Renal cortical epithelial cell (primary cell): ENCODE results near the gene SCN5A. TPM values are rescaled to one million over a fixed set of nuclear protein-coding genes. Genes with fewer than 3 reads are reported as not detected.

Experiments
- DNase-seq: peaks from one replicate; pipeline ENCODE4 v3.0.0-alpha.2; 2011; ENCODE audit warnings: low read depth
- total RNA-seq: library from RNA; depleted of rRNA; stranded (reverse); fragments of >200 nt; gene quantifications from 2 replicates; pipeline ENCODE4 v1.2.3, GENCODE V29; 2014

SCN5A gene
- total RNA-seq, 1 donor from 2014 or later = 0.20 TPM

DNA sequence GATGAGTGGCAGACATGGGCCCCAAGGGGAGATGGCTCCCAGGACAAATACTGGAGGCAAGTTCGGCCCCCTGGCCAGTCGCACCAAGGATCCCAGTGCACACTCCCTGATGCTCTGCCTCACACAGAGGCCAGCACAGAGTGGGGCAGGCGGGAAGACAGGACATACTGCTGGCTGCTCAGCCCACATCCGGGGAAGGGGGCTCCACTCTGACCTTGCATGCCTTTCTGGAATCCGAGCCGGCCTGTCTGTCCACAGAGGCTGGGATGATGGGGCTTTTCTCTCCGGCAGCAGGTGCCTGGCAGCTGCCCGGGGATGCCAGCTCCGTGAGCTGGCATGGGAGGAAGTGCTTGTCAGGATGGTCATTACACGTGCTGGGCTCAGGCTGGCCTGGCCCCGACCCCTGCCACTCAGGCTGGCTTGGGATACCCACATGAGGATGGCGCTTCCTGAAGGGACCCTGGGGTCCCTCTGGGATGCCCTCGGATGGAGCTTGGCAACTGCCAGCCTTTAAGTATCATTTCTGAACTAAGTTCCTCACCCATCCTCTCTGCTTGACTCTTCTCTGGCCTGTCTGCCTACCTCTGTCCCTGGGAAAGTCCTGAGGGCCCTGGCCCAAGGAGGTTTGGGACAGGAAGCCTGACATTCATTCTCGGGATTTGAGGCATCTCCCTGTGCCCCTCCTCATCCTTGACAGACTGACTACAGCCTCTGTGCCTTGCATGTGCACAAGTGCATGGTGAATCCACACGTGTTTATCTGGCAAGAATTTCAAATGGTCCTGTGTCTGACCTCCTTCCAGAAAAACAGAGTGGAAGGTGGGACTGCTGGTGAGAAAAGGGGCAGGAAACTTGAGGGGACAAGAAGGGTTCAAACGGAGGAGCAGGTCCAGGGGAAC lies 106.8 kb downstream of the SCN5A start:
- DNase-seq = peak; percentile 1

DNA sequence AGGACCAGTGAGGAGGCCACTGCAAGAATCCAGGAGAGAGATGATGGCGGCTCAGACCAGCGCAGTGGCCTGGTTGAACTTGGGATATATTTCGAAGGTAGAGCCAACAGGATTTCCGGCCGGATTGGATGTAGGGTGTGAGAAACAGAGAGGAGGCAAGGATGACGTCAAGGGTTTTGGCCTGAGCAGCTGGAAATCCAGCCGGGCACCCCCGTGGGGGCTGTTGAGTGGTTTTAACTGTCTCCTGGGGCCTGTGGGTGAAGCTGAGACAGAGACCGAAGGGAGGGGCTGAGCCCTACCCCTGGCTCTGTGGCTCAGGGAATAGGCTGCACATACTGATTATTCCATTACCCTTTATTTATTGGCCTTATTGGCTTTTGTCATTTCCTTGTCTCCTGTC lies 107.7 kb downstream of the SCN5A start:
- DNase-seq = no peak

DNA sequence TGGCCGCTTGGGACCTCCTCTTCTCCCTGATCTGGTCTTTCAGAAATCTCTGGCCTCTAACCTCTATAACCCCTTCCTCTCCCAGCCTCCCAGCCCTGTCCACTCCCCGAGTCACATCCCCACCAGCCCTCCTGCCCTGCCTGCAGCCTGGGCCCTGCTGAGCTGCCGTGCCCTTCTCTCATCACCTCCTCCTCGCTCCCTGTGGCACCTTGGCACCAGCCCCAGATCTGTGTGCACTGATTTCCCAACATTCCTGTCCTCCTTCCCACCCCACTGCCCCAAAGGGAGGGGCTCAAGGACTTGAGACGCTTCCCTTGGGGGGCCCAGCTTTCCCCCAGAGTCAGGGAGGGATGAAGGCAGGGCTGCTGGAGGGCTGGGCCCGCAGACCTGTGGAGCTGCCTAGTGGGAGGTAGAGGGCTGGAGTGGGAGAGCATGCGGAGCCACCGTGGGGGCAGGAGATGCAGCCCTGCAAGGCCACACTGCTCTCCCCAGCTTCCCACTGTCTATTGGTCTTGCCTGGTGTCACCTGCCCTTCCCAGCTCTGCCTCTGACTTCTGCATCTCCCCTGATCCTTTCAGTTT lies 110.6 kb downstream of the SCN5A start:
- no peak for DNase-seq

DNA sequence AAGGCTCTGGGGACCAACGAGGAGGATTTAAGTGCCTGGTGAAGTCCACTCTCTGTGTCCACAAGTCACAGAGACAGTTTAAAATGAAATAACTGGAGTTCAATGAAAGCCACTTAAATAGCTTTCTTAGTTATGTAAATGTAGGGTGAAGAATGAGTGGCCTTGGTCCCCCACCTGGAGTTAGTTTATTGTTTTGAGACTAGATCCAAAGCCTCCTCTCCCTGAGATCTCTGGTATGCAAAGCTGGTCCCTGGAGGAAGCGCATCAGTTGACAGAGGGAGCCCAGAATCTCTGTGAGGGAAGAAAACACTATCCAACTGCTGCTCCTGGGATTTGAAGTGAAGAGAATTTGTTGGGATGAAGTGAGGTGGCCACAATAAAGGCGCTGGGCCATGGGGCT lies 112.8 kb downstream of the SCN5A start:
- no peak for DNase-seq

DNA sequence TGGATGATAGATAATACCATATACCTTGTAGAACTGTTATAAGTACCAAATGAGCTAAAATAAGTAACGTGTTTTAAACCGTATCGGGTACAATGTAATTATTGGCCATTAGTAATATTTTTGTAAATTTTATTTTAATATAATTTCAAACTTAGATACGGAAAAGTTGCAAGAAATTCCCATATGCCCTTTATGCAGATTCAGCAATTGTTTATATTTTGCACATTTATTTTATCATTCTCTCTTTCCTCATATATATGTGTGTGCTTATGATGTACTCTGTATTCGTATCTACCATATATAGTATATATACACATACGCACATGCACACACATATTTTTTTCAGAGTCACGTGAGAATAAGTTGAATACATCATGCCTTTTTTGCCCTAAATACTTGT lies 114.9 kb downstream of the SCN5A start:
- DNase-seq = no peak

DNA sequence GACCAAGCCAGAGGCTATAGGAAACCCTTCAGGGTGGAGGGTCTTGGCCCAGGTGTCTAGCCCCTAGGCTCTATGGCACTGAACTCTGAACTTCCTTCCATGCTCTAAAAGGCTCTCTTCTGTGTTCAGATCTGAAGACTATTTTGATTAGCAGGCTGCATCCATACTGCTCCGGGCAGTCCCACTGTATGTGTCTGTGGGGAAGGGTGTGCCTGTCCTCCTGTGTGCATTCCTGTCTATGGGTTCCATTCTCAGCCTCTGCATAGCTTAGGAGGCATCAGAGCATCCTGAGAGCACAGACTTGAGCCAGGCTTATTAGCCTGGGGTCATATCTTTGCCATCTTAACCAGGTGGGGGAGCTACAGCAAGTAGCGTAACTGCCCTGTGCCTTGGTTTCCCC lies 115.3 kb downstream of the SCN5A start:
- no peak for DNase-seq

DNA sequence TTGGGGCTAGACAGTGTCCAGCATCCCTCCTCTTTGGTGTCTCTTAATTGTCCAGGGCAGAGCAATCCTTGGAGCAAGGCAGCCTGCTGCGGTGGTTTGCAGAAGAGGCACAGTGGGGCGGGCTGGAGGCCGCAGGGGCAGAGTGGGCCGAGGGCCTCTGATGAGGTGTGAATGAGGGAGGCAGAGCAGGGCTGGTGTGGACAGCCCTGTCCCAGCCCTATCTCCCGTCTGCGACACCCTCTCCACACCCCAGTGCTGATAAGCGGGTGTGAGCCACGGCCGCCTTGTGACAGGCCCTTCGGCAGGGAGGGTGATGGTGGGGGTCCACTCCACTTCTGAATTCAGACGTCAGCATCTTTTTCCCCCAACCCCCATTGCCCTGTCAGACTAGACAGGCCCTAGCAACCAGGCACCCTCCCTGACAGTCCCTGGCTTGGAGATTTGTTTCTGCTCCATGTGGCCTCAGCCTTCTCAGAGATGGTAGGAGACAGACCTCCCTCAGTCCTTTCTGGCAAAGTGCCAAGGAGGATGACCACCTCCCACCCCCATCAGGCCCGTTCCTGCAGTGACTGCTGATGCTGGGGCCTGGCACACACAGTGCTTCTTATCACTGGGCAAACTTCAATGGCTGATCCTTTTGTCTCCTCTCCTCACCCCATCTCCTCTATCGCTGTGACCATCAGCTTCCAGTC lies 116.1 kb downstream of the SCN5A start:
- no peak for DNase-seq

DNA sequence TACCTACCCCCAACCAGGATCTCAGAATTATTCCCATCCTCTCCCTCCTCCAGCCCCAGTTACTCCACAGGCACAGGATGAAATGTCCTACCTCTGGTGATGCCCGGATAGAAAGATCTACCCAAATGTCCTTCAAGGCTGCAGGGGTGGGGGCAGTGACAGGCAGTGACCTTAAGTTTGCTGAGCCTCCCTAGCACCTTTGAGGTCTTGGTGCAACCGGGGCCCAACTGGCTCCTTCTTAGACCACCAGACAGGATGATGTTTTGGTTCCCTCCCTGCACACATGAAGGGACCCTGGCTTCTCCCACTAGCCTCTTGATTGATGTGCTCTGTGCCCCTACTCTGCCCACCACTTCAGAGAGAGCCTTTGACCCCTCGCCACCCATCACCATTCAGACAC lies 117.0 kb downstream of the SCN5A start:
- DNase-seq = no peak

DNA sequence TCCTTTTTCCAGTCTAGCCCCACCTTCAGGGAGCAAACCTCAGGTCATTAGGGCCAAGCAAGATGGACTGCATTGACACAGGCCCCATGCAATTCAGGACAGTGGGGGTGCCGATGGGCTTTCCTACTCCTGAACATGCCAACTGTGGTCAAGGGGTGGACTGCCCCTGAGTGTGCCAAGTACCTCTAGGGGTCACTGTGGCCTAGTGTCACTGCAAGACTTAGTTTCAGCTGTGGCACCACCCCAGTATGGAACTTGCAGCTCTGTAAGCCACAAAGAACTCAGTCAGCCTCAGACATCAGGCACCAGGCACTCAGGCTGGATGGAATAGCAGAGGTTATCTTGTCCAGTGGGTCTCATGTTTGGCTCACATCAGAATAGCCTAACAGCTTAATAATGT lies 121.0 kb downstream of the SCN5A start:
- no peak for DNase-seq

DNA sequence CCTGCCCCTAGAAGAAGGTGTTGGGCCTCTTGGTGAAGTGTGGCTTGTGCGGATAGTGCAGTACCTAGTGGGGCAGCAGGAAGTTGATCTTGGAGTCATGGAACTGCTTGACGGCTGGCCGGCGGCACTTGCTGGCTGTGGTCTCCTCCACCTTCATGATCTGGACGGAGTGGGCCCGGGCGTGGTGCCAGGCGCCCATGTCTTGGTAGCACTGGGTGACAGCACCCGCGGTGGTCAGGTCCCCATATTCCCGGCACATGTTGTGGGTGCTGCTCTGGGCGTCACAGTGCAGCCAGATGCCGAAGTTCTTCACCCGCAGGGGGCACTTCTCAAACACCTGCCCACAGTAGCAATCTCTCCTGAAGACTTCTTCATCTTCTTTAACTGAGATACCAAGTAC lies 122.7 kb downstream of the SCN5A start:
- no peak for DNase-seq

DNA sequence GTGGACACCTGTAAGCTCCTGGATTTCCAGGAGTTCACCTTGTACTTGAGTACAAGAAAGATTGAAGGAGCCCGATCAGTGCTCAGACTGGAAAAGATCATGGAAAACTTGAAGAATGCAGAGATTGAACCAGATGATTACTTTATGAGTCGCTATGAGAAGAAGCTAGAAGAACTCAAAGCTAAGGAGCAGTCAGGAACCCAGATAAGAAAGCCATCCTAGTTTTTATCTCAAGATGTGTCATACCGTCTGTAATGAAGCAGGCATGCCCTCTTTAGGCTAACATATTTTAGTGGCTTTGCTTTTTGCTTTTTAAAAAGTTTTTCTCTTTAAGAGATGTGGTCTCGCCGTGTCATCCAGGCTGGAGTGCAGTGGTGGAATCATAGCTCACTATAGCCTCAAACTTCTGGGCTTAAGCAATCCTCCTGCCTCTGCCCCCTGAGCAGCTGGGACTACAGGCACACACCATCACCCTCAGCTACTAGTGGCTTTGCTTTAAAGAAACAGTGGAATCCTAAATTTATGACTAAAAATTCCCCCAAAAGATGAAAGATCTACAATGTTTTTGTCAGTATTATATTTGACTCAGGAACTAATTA lies 125.2 kb downstream of the SCN5A start:
- no peak for DNase-seq

DNA sequence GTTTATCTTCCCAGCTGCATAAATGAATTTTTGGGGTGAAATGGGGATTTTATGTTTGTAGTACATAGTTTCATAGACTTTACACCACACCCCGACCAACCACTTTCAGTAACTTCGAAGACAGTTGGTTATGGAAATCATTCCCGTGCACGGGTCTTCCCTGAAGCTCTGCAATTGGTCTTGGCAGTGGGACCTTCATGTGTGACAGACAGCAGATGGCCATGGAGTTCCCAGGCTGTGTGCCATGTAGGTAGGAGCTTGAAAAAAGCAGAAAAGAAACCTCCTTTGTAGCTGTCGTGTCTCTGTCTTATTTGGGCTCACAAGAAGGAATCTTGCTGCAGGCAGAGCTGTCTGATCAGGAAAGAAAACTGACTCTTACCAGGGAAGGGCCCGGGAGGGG lies 127.5 kb downstream of the SCN5A start:
- no peak for DNase-seq

DNA sequence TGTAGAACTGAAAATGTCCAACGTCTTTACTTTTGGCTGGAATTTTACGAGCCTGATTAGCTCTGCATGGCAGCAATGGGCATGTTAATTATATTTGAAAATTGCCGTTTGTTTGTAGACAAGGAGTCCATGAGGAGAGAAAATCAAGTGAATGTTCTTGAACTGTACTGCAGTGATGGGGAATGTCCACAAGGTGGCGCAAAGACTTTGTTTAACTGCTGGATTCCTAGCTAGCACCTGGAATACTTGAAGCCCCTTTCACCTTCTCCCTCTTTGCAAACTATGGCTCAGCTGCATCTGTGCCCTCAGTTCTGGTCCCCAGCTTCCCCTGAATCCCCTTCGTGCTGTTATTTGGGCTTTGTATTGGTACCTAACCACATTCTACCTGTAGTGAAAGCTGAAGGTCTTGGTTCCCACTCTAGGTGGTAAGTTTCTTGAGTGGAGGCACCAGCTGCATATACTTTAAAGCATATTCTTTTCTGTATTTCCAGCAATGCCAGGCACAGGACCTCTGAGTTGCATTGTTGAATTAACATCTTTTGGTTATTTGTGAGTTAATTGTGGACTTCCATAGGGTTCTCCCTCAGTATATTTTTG lies 128.0 kb downstream of the SCN5A start:
- peak; percentile 73 for DNase-seq

DNA sequence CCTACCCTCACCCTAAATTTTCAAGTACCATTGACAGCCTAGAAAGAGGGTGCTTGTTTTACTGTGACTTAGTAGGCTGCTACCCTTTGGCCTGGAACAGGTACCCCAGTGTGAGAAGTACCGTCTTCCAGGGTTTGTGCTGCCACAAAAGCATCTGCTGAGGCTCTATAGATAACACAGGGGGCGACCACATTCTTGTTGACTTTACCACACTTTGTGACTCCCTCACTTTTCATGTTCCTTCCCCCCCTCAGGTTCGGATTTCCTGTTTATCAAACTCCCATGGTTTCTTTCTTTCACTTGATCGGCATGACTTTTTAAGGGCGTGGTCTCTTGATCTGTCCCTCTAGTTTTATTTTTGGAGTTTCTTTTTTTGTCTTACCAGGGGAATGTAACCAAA lies 129.8 kb downstream of the SCN5A start:
- DNase-seq = no peak

DNA sequence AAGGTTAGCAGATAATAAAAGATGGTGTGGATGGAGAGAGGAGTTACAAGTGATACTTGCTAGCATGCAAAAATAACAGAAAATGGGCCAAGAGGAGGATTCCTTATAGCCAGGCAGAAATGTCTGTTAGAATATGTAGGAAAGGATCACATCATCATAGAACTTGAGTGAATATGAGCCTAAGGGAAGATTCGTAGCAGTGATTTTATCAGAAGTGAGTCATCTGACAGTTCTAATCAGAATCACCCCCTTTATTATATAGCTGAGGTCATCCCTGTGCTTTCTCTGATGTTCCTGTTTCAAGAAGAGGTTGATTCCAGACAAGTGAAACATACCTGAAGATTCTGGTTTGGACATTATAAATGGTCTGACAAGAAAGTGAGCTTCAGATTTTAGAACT lies 130.5 kb downstream of the SCN5A start:
- no peak for DNase-seq

DNA sequence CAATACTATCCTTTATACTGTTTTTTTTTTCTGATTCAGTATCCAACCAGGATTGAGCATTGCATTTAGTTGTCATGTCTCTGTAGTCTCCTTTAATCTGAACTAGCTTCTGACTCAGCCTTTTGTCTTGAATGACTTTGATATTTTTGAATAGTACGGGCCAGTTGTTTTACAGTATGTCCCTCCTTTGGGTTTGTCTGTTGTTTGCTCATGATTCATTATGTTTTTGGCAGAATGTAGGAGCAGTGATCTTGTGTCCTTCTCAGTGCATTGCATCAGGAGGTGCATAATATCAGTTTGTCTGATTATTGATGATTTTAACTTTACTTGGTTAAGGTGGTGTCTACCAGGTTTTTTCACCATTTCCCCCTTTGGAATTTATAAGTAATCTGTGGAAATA lies 132.8 kb downstream of the SCN5A start:
- no peak for DNase-seq

DNA sequence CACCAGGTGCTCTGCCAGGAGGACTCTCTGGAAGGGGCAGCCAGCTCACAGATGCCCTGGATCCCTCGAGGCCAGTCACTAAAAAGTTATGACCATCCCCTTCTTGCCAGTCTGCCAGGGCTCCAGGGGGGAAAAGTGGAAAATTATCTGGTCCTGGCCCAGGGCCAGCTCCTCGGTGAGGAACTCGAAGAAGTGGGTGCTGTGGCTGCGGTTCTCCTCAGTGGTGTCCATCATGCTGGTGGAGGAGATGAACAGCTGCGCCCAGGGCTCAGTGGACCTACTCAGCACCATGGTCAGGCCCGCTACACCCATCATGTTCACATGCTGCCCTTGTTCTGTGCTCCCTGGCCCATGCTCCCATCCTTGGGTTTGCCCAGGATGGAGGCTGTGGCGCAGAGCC lies 134.1 kb downstream of the SCN5A start:
- DNase-seq = no peak

DNA sequence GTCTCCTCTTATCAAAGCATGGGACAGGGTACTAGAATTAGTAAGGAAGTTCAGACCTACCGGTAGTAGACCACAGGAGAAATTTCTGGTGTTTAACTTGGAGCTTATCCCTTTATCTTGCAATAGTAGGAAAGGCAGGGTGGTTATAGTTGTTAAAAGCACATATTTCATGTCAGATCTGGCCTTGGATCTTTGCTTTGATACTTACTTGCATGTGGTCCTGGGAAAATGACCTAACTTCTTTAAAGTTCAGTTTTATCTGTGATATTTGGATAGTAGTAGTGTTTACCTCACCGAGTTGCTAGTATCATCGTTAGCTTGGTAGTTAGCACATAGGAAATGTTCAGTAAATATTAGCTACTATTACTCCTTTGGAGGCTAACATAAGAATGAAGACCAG lies 137.9 kb downstream of the SCN5A start:
- no peak for DNase-seq

DNA sequence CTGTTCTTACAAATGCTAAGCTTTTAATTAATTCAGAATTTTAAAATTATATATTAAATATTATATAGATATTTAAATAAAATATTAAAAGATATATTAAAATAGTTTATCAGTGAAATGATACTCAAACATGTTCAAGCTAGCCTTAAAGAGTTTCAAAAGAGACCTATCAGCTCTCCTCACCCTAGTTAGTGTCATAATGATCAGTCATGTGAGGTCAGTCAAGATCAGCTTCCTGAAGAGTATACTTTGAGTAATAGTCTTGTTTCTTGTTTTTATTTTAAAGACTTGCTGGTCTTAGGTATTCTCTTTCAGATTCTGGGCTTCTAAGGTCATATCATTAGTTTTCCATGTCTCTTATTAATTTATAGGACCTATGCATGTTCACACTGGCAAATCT lies 138.9 kb downstream of the SCN5A start:
- no peak for DNase-seq

DNA sequence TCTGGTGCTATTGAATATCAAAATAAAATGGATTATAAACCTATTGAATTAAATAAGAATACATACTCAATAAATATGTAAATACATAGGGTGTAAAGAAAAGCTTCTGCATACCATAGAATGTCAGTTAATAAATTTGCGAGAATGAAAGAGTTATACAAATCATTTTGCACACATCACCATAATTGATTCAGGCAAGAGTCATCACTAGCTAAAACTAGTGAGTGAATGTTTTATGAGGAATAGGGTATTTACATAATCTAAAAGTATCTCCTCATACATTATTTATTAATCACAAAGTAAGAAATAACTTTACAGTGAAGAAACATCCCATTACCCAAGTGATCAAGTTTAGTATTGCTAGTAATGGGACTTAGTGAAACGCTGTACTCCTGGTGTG lies 139.8 kb downstream of the SCN5A start:
- DNase-seq = no peak

DNA sequence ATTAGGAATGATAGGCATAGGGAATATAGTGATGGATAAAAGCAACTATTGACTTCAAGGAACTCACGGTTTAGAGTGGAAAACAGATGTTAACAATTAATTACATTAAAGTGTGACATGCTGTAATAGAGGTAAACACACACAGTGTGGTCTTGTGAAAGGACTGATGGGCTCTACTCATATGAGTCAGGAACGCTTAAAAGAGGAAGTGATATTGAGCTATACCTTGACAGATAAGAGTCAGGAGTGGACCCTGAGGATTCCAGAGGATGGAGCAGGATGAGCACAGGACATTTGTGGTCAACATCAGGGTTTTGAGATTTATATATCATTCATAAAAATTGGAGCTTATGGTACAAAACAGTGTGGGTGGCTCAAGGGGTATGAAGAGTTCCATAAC lies 142.4 kb downstream of the SCN5A start:
- no peak for DNase-seq

DNA sequence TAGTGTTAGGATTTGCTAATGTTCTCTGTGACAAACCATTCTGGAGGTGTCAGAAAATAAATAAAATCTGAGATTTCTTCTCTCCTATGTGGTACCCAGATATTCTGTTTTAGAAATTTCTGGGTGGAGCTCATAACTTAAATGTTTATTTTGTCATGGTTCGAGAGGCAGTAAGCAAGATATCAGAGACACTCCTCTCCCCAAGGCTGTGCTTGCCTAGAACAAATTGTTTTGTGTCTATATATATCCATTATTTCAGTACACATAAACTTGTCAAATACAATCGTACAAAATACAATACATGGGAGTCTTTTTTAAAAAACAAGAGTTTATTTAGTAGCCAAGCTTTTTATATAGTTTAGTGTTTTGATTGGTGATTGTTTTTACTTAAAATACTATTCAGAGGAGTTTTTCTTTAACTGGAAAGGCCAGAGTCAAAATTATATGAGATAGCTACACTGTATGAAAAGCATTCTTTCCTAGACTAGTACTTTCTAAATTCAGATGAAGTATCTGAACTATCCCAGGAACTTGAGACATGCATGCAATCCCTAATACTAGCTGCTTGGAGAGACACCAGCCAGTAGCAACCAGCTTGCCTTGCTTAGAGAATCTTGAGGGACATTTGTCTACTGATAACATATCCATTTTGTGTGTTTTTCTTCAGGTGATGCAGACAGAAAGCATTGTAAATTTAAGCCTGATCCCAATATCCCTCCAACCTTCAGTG lies 148.6 kb downstream of the SCN5A start:
- DNase-seq = no peak
